ENCODE data around the gene RGSL1. TPM values are rescaled to one million over a fixed set of nuclear protein-coding genes. Genes with fewer than 3 reads are reported as not detected.

Gene RGSL1
- total and polyA plus RNA-seq, 9 of the 15 experiments (the other 6 are each of a cell fraction or from before 2014, with no cell fraction given), result 0.03 TPM; not detected in 8

DNA sequence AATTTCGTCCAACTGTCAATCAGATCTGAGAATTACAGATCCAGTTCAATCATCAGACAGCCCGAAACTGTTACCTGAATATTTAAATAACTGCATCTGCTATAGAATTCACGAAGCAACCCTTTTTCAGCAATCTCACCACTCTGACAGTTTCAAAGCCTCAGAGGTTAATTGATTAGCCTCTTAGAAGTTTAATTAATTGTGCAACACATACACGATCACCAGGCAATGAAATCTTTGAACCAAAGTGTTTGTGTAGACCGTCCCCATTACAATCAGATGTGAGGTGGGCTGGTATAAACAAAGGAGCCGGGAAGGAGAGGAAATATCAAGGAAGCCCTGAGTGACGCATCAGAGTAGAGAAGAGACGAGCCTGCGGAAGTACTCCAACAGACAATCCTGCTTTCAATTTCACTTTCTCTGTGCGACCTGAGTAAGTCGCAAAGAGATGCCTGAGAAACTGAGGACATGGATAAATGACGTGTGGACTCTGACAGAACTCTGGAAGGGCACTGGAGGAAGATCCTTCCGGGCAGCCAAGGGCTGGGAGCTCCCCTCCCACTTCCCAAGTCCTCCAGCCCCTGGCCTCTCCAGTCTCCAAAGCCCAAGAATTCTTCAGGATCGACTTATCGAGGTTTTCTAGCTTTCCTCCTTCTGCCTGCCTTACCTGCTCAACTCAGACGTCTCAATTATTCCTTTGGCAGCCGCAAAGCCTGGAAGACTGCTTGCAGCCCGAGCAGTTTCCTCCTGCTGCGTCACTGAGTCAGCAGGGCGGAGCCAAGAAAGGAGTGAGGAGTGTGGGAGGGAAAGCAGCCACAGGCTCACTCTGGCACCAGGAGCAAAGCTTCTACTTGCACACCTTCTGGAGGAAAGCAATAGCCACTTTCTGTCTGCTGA, 138.8 kb downstream of the RGSL1 start, which contains the start of gene RNASEL (continued):
- TF ChIP-seq E2F5 (CRISPR knock-in tag; IDR thresholded peaks at IDR 0.05) (no peak), MTA3 (IDR thresholded peaks at IDR 0.05; ENCODE audit: borderline replicate concordance) (peak; percentile 75; the same call in 1 of the 2 replicates), HDAC1 (IDR thresholded peaks at IDR 0.05) (no peak; a peak in 1 of 4 replicates), MAX (CRISPR knock-in tag; IDR thresholded peaks at IDR 0.05) (0 out of 2 replicates have a peak, but pooled peaks have one; percentile 11), POLR2AphosphoS5 (IDR thresholded peaks at IDR 0.05; ENCODE audit: control insufficient read depth, insufficient read depth, low read depth, low read length) (peak; percentile 74), BRF1 (IDR thresholded peaks at IDR 0.05; ENCODE audit: borderline replicate concordance, extremely low read depth, insufficient read length) (no peak), ARID1B (IDR thresholded peaks at IDR 0.05) (no peak; the same call in 1 of the 2 replicates), ZNF124 (CRISPR knock-in tag; IDR thresholded peaks at IDR 0.05) (no peak), PTTG1 (tag; IDR thresholded peaks at IDR 0.05; ENCODE audit: low read depth) (no peak), ZBTB49 (CRISPR knock-in tag; IDR thresholded peaks at IDR 0.05; ENCODE audit: borderline replicate concordance) (no peak), TRIM28 (IDR thresholded peaks at IDR 0.05) (no peak), MCM7 (IDR thresholded peaks at IDR 0.05) (no peak), DLX4 (CRISPR knock-in tag; IDR thresholded peaks at IDR 0.05) (no peak), CCAR2 (IDR thresholded peaks at IDR 0.05; ENCODE audit: low read depth, low read length) (no peak), SMARCC2 (IDR thresholded peaks at IDR 0.05; ENCODE audit: low read depth) (0 out of 2 replicates have a peak, but pooled peaks have one; percentile 55)
- TF ChIP-seq, protein P1, sequence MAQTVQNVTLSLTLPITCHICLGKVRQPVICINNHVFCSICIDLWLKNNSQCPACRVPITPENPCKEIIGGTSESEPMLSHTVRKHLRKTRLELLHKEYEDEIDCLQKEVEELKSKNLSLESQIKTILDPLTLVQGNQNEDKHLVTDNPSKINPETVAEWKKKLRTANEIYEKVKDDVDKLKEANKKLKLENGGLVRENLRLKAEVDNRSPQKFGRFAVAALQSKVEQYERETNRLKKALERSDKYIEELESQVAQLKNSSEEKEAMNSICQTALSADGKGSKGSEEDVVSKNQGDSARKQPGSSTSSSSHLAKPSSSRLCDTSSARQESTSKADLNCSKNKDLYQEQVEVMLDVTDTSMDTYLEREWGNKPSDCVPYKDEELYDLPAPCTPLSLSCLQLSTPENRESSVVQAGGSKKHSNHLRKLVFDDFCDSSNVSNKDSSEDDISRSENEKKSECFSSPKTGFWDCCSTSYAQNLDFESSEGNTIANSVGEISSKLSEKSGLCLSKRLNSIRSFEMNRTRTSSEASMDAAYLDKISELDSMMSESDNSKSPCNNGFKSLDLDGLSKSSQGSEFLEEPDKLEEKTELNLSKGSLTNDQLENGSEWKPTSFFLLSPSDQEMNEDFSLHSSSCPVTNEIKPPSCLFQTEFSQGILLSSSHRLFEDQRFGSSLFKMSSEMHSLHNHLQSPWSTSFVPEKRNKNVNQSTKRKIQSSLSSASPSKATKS (CRISPR knock-in tag; IDR thresholded peaks at IDR 0.05), result no peak
- TF ChIP-seq, protein P2, sequence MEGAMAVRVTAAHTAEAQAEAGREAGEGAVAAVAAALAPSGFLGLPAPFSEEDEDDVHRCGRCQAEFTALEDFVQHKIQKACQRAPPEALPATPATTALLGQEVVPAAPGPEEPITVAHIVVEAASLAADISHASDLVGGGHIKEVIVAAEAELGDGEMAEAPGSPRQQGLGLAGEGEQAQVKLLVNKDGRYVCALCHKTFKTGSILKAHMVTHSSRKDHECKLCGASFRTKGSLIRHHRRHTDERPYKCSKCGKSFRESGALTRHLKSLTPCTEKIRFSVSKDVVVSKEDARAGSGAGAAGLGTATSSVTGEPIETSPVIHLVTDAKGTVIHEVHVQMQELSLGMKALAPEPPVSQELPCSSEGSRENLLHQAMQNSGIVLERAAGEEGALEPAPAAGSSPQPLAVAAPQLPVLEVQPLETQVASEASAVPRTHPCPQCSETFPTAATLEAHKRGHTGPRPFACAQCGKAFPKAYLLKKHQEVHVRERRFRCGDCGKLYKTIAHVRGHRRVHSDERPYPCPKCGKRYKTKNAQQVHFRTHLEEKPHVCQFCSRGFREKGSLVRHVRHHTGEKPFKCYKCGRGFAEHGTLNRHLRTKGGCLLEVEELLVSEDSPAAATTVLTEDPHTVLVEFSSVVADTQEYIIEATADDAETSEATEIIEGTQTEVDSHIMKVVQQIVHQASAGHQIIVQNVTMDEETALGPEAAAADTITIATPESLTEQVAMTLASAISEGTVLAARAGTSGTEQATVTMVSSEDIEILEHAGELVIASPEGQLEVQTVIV (CRISPR knock-in tag; IDR thresholded peaks at IDR 0.05; ENCODE audit: borderline replicate concordance), result no peak
